ENCODE data around the gene LAG3.

Gene LAG3

DNA sequence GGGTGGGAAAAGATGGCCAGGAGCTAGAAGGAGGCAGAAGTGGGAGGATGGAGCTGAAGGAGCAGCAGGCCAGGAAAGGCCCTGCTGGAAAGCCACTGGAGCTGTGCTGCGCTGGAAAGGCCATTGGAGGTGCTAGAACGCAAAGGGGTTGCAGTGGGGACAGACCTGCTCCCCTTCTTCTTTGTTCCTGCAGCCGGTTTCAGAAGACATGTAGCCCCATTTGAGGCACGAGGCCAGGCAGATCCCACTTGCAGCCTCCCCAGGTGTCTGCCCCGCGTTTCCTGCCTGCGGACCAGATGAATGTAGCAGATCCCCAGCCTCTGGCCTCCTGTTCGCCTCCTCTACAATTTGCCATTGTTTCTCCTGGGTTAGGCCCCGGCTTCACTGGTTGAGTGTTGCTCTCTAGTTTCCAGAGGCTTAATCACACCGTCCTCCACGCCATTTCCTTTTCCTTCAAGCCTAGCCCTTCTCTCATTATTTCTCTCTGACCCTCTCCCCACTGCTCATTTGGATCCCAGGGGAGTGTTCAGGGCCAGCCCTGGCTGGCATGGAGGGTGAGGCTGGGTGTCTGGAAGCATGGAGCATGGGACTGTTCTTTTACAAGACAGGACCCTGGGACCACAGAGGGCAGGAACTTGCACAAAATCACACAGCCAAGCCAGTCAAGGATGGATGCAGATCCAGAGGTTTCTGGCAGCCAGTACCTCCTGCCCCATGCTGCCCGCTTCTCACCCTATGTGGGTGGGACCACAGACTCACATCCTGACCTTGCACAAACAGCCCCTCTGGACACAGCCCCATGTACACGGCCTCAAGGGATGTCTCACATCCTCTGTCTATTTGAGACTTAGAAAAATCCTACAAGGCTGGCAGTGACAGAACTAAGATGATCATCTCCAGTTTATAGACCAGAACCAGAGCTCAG, 47.0 kb downstream of the LAG3 start:
- DNase-seq = no peak
- Mint-ChIP-seq H3K36me3 (ENCODE audit: low read depth) (no peaks in the 10 kb centered on the region), H3K9me3 (no peaks in the 10 kb centered on the region), H3K27ac (peak overlapping the region; percentile 93), H3K4me3 (peak overlapping the region; percentile 90), H3K4me1 (peaks cover 87% of the 10 kb centered on the region), H3K27me3 (ENCODE audit: low read depth, poor library complexity) (peaks cover 10% of the 10 kb centered on the region)
- TF ChIP-seq, protein P1, sequence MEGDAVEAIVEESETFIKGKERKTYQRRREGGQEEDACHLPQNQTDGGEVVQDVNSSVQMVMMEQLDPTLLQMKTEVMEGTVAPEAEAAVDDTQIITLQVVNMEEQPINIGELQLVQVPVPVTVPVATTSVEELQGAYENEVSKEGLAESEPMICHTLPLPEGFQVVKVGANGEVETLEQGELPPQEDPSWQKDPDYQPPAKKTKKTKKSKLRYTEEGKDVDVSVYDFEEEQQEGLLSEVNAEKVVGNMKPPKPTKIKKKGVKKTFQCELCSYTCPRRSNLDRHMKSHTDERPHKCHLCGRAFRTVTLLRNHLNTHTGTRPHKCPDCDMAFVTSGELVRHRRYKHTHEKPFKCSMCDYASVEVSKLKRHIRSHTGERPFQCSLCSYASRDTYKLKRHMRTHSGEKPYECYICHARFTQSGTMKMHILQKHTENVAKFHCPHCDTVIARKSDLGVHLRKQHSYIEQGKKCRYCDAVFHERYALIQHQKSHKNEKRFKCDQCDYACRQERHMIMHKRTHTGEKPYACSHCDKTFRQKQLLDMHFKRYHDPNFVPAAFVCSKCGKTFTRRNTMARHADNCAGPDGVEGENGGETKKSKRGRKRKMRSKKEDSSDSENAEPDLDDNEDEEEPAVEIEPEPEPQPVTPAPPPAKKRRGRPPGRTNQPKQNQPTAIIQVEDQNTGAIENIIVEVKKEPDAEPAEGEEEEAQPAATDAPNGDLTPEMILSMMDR (IDR thresholded peaks at IDR 0.05) = no peak

- H3K27me3 Mint-ChIP-seq (ENCODE audit: low read depth, poor library complexity) = peaks cover 9% of the 10 kb centered on the region
- H3K27ac Mint-ChIP-seq = peak overlapping the region; percentile 99
- peak overlapping the region; percentile 90 for H3K4me3 Mint-ChIP-seq
- no peak for DNase-seq
- H3K36me3 Mint-ChIP-seq (ENCODE audit: low read depth) = peaks cover 7% of the 10 kb centered on the region
- TF ChIP-seq, protein P1 (IDR thresholded peaks at IDR 0.05) = no peak
- H3K9me3 Mint-ChIP-seq = no peaks in the 10 kb centered on the region
- peaks cover 95% of the 10 kb centered on the region for H3K4me1 Mint-ChIP-seq
These were observed 47.8 kb downstream of the LAG3 start for GRCh38 chr12:6820166-6820565.

GRCh38 chr12:6821591-6822425, 49.5 kb downstream of the LAG3 start, which contains the start of gene GPR162:
TSS of gene GPR162 (plus strand) at chr12:6821821. CDS start at chr12:6823899, 2,078 bp downstream.
- Mint-ChIP-seq H3K4me3 (peak within 1 kb of the TSS; percentile 90), H3K36me3 (ENCODE audit: low read depth) (peaks cover 12% of the 10 kb centered on the region), H3K27ac (peak within 1 kb of the TSS; percentile 99), H3K9me3 (no peaks in the 10 kb centered on the region), H3K27me3 (ENCODE audit: low read depth, poor library complexity) (peaks cover 16% of the 10 kb centered on the region), H3K4me1 (peaks cover 97% of the 10 kb centered on the region)
- TF ChIP-seq, protein P1 (IDR thresholded peaks at IDR 0.05) = no peak
- DNase-seq = peak; percentile 85

DNA sequence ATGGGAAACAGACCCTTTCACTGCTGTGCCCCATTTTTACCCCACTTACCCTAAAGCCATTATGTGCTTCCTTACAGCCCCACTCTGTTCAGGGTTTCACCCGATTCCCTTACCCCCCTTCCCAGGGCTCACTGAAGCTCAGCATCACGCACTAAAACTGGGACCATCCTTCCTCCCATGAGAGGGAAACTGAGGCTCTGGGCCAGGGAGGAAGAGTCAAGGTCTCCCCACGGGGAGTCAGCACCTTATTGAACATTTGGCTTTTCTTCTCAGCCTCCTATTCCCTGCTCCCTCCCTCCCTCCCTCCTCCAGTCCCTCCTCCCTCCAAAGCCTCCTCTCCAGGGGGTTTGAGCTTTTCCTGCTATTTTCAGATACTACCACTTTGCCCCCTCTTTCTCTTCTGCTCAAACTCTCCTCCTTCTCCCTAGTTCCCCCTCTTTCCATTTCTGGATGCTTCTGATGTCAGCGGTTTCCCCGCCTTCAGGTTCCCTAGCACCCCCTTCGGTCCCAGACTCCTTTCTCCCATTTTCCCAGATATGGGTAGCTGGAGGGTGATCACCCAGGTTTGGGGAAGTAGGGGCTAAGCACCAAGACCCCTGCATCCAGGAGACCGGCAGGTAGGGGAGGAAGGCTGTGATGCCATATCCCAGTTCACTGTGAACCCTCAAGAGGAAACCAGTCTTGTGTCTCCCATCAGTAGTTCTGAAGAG, 50.3 kb downstream of the LAG3 start:
- H3K4me3 Mint-ChIP-seq = peak overlapping the region; percentile 90
- H3K27ac Mint-ChIP-seq = peak overlapping the region; percentile 46
- DNase-seq = no peak
- H3K9me3 Mint-ChIP-seq = no peaks in the 10 kb centered on the region
- TF ChIP-seq, protein P1 (IDR thresholded peaks at IDR 0.05) = no peak
- peaks cover 16% of the 10 kb centered on the region for H3K27me3 Mint-ChIP-seq (ENCODE audit: low read depth, poor library complexity)
- peaks cover 97% of the 10 kb centered on the region for H3K4me1 Mint-ChIP-seq
- peaks cover 12% of the 10 kb centered on the region for H3K36me3 Mint-ChIP-seq (ENCODE audit: low read depth)

DNA sequence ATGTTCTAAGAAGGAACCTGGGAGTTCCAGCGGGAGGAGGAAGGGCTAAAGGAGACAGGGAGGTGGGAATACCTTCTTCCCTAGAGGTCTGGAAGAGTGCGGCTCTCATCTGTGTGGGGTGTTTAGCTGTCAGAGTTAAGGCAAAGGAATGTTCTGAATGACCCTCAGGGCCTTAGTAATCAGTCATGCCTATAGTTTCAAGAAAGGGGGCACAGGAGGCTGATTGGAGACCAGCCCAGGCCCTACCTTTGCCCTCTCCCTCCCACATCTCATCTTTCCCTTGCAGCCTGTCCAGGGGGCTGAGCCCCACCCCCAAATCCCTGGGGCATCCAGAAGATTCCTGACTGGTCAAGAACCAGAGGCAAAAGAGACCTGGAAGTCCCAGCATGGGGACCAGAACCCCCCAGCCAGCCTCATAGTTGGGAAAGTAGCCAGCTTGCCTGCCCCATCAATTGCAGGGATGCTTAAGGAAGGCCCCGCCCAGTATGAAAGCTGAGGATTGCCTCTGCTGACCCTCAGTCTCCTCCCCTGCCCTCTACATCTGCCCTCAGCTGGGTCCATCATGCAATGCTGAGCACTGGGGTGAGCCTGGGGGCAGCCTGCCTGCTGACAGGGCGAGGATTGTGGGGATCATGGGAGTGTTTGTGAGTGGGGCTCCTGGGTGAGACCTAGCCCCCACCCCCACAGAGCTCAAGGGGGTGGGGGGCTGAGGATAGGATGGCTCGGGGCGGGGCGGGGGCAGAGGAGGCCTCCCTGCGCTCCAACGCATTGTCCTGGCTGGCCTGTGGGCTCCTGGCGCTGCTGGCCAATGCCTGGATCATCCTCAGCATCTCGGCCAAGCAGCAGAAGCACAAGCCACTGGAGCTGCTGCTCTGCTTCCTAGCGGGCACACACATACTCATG, 51.1 kb downstream of the LAG3 start:
- Mint-ChIP-seq H3K27me3 (ENCODE audit: low read depth, poor library complexity) (peaks cover 16% of the 10 kb centered on the region), H3K27ac (peak overlapping the region; percentile 41), H3K4me1 (peaks cover 94% of the 10 kb centered on the region), H3K4me3 (peak overlapping the region; percentile 90), H3K9me3 (no peaks in the 10 kb centered on the region), H3K36me3 (ENCODE audit: low read depth) (peaks cover 12% of the 10 kb centered on the region)
- DNase-seq = no peak
- TF ChIP-seq, protein P1 (IDR thresholded peaks at IDR 0.05) = no peak
